ENCODE data around the gene ENTHD1. TPM values are rescaled to one million over a fixed set of nuclear protein-coding genes. Genes with fewer than 3 reads are reported as not detected.

Gene ENTHD1
- total and polyA plus RNA-seq, 2 of the 8 experiments (the other 6 are each of a cell fraction or from before 2014, with no cell fraction given) = not detected

GRCh38 chr22:39897841-39898240, 4.3 kb upstream of the ENTHD1 start:
- H2AK5ac ChIP-seq (ENCODE audit: low read depth, low read length) = no peak overlapping the region
- no peak overlapping the region for H2BK15ac ChIP-seq (ENCODE audit: low read length)
- H4K20me1 ChIP-seq (replicated peaks in 1 of 2; ENCODE audit: control insufficient read depth in 1 of 2, insufficient read depth in 2 of 2, low read length in 2 of 2) = no peaks in the 10 kb centered on the region
- no peaks in the 10 kb centered on the region for H3K79me2 ChIP-seq (ENCODE audit: control insufficient read depth in 1 of 2, insufficient read depth in 2 of 2, low read length in 2 of 2)
- no peaks in the 10 kb centered on the region for H3K27me3 ChIP-seq (replicated peaks in 1 of 4; ENCODE audit: control insufficient read depth in 3 of 4, extremely low read depth in 1 of 4, insufficient read depth in 3 of 4, low read length in 3 of 4)
- no peak for FAIRE-seq
- H3K36me3 ChIP-seq (ENCODE audit: control insufficient read depth in 2 of 4, insufficient read depth in 4 of 4, low read length in 3 of 4) = no peaks in the 10 kb centered on the region
- no peak overlapping the region for H2BK12ac ChIP-seq (ENCODE audit: low read depth, low read length)
- no peaks in the 10 kb centered on the region for H3K23me2 ChIP-seq (ENCODE audit: low read depth, low read length)
- H3K27ac ChIP-seq (ENCODE audit: low read depth, low read length) = no peak overlapping the region
- no peak overlapping the region for H3K9ac ChIP-seq (replicated peaks in 1 of 4; ENCODE audit: extremely low read depth in 1 of 4, low read depth in 3 of 4, low read length in 3 of 4)
- no peak overlapping the region for H3K56ac ChIP-seq (replicated peaks; ENCODE audit: insufficient read length, low read depth, low read length)
- H3K14ac ChIP-seq (ENCODE audit: insufficient read length) = no peak overlapping the region
- H3K4ac ChIP-seq (replicated peaks; ENCODE audit: insufficient read length, low read depth, low read length) = no peak overlapping the region
- H2BK5ac ChIP-seq (ENCODE audit: low read depth, low read length) = no peak overlapping the region
- ChIA-PET CTCF (ENCODE audit: partially characterized antibody) (interaction anchor here (1.4 to 1.5 kb wide), 2 partner anchors 31 to 35 kb away, joined by 3 read pairs; no protein-coding TSS in a partner anchor), POLR2A (ENCODE audit: partially characterized antibody) (no interaction called here)
- H3K9me3 ChIP-seq (ENCODE audit: insufficient read depth in 2 of 2, low read depth in 1 of 2, low read length in 1 of 2) = no peaks in the 10 kb centered on the region
- no peak overlapping the region for H2AFZ ChIP-seq (ENCODE audit: low read length)
- no peak overlapping the region for H4K5ac ChIP-seq (ENCODE audit: insufficient read length, low read depth, low read length)
- no peak overlapping the region for H3K18ac ChIP-seq (ENCODE audit: extremely low read depth, low read length)
- H4K8ac ChIP-seq (ENCODE audit: extremely low read depth, insufficient read depth, low read length) = no peak overlapping the region
- no peak overlapping the region for H2BK120ac ChIP-seq (replicated peaks; ENCODE audit: low read depth, low read length)
- DNase-seq (ENCODE audit: low read depth in 1 of 2, low spot score in 2 of 2) = no peak
- H3K79me1 ChIP-seq (ENCODE audit: low read depth, low read length) = no peaks in the 10 kb centered on the region
- WGBS, 2 experiments (ENCODE audit: extremely low coverage in 1 of 2, insufficient coverage in 1 of 2, insufficient read length in 1 of 2, insufficient replicate concordance in 2 of 2, low coverage in 1 of 2, low lambda C conversion rate in 2 of 2, missing lambda C conversion rate in 1 of 2) = 93% methylated on average over 3 of the region's 3 CpGs; no CpG with 5 or more reads in 1 of the 2 experiments
- H3K23ac ChIP-seq (ENCODE audit: insufficient read length) = no peak overlapping the region
- no peak overlapping the region for H4K91ac ChIP-seq (replicated peaks; ENCODE audit: insufficient read length, low read length)
- no peak overlapping the region for H3K4me2 ChIP-seq (ENCODE audit: insufficient read depth in 1 of 2, low read depth in 2 of 2, low read length in 2 of 2)
- H3K4me1 ChIP-seq (replicated peaks in 1 of 4; ENCODE audit: control insufficient read depth in 3 of 4, insufficient read depth in 4 of 4, low read length in 3 of 4) = peaks cover 0 to 5% (median 0%) of the 10 kb centered on the region in 4 experiments; a peak in 1 of 7 replicates
- H2BK20ac ChIP-seq (ENCODE audit: low read length) = no peak overlapping the region
- H3K4me3 ChIP-seq (ENCODE audit: extremely low read depth in 1 of 4, insufficient read depth in 2 of 4, low read depth in 3 of 4, low read length in 4 of 4) = no peak overlapping the region
- TF ChIP-seq, protein P1, sequence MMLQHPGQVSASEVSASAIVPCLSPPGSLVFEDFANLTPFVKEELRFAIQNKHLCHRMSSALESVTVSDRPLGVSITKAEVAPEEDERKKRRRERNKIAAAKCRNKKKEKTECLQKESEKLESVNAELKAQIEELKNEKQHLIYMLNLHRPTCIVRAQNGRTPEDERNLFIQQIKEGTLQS (IDR thresholded peaks at IDR 0.05; ENCODE audit: insufficient read depth, low read depth, low read length) = no peak
- no peak for TF ChIP-seq FOSL1 (IDR thresholded peaks at IDR 0.05; ENCODE audit: insufficient read depth, low read depth, low read length)
- TF ChIP-seq RXRA (IDR thresholded peaks at IDR 0.05; ENCODE audit: insufficient read depth, low read depth, low read length) = no peak
- no peak for TF ChIP-seq JUN (IDR thresholded peaks at IDR 0.05; ENCODE audit: low read depth, low read length)
- TF ChIP-seq TAF1 (IDR thresholded peaks at IDR 0.05; ENCODE audit: low read depth, low read length) = no peak
- no peak for TF ChIP-seq NANOG (IDR thresholded peaks at IDR 0.05; ENCODE audit: insufficient read depth, low read depth, low read length, poor library complexity, severe bottlenecking)
- no peak for TF ChIP-seq SIN3A (conservative IDR thresholded peaks at IDR 0.05 in 1 of 2, IDR thresholded peaks at IDR 0.05 in 1 of 2; ENCODE audit: low read depth in 1 of 2, low read length in 2 of 2)
- TF ChIP-seq PHF8 (conservative IDR thresholded peaks at IDR 0.05; ENCODE audit: low read depth, low read length) = no peak
- no peak for TF ChIP-seq CEBPB (IDR thresholded peaks at IDR 0.05; ENCODE audit: low read depth, low read length)

Measured in H1 (cell line).